ENCODE results near the gene SALL1. TPM values are rescaled to one million over a fixed set of nuclear protein-coding genes. Genes with fewer than 3 reads are reported as not detected.

The SALL1 gene
- total and polyA plus RNA-seq, 9 of the 15 experiments (the other 6 are each of a cell fraction or from before 2014, with no cell fraction given) = not detected

GRCh38 chr16:51153577-51154031 is 2.5 kb upstream of the SALL1 start:
- CTCF ChIA-PET (ENCODE audit: low intra/inter-chr PET ratio) = no interaction called here
- Histone ChIP-seq H3K4me2 (ENCODE audit: insufficient read depth, low read length) (no peak overlapping the region), H3K9me1 (ENCODE audit: control insufficient read depth, insufficient read depth, low read length) (no peaks in the 10 kb centered on the region), H3K4me3 (no peak overlapping the region), H3K9me3 (replicated peaks; ENCODE audit: control insufficient read depth, insufficient read depth, low read depth, low read length) (no peaks in the 10 kb centered on the region), H3K79me2 (ENCODE audit: control insufficient read depth, insufficient read depth, low read length) (no peaks in the 10 kb centered on the region), H3K27me3 (ENCODE audit: control insufficient read depth in 2 of 2, insufficient read depth in 2 of 2, low read length in 2 of 2) (peaks cover 0 to 23% of the 10 kb centered on the region in 2 experiments; a peak in 1 of 5 replicates), H3K27ac (ENCODE audit: extremely low read depth, low read depth, low read length) (no peak overlapping the region), H3K36me3 (ENCODE audit: control insufficient read depth, insufficient read depth, low read length) (no peaks in the 10 kb centered on the region), H3K9ac (ENCODE audit: insufficient read depth in 1 of 2, low read depth in 2 of 2, low read length in 2 of 2) (no peak overlapping the region), H2AFZ (ENCODE audit: low read depth, low read length) (no peak overlapping the region), H3K4me1 (replicated peaks in 1 of 2; ENCODE audit: control insufficient read depth in 2 of 2, insufficient read depth in 2 of 2, low read length in 2 of 2) (no peaks in the 10 kb centered on the region; a peak in 1 of 5 replicates), H4K20me1 (replicated peaks; ENCODE audit: control insufficient read depth, insufficient read depth, low read length) (no peaks in the 10 kb centered on the region)
- WGBS (ENCODE audit: insufficient coverage, low coverage, missing lambda C conversion rate) = 36% methylated on average over 30 of the region's 32 CpGs
- no TSS peak for BruUV-seq (replicated peaks)
- ATAC-seq (no peak), DNase-seq (ENCODE audit: extremely low read depth in 1 of 4, low spot score in 3 of 4) (no peak), FAIRE-seq (no peak)
- in situ Hi-C loops (cut with MboI) = no loop called here
- POLR2A ChIA-PET = no interaction called here
- TF ChIP-seq TAF7 (tag; IDR thresholded peaks at IDR 0.05) = no peak
- TF ChIP-seq NFXL1 (CRISPR knock-in tag; IDR thresholded peaks at IDR 0.05) = no peak
- TF ChIP-seq RBM34 (IDR thresholded peaks at IDR 0.05; ENCODE audit: borderline replicate concordance, insufficient read depth, low read length) = no peak
- intact Hi-C loops (cut with micrococcal nuclease) = no loop called here

DNA sequence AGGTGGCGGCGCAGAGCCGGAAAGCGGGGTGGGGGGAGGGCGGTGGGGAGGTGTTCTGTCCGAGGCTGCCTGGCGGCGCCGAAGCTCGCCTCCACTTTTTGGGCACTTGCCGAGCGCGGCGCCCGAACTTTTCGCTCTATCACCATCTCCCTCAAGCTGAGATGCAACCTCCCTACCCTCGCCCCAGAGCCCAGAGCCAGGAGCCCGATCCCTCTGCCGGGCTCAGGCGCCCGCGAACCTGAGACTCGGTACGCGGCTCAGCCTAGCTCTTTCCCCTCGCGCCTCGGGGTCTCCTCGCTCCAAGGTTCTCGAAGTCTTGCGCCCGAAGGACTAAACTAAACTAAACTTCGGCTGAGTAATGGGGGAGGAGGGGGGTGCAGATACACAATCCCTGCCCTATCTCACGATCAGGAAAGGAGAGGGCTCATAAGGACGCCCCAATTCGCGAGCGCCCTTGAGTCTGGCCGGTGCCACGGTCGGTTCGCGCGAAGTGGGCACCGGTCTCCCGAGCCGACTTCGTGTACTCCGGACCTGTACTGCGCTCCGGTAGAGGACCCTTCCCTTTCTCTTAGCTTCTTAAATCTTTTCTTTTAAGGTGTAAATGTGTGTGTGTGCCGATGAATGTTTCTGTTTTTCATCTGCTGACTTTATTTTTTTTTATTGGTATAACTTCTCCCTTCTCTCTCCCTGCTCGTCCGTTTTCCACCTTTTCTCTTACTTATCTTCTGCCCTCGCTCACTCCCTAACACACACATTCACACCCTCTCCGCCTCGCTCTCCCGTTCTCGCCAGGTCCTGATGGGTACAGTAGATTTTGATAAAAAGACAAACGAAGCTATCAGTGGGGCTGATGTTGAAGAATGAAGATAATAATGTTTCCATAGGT is 1.9 kb upstream of the SALL1 start:
- Histone ChIP-seq H3K79me2 (ENCODE audit: control insufficient read depth, insufficient read depth, low read length) (no peaks in the 10 kb centered on the region), H3K4me3 (no peak overlapping the region), H4K20me1 (replicated peaks; ENCODE audit: control insufficient read depth, insufficient read depth, low read length) (no peaks in the 10 kb centered on the region), H3K27ac (ENCODE audit: extremely low read depth, low read depth, low read length) (no peak overlapping the region), H3K36me3 (ENCODE audit: control insufficient read depth, insufficient read depth, low read length) (no peaks in the 10 kb centered on the region), H3K9ac (ENCODE audit: insufficient read depth in 1 of 2, low read depth in 2 of 2, low read length in 2 of 2) (no peak overlapping the region), H3K4me1 (replicated peaks in 1 of 2; ENCODE audit: control insufficient read depth in 2 of 2, insufficient read depth in 2 of 2, low read length in 2 of 2) (no peaks in the 10 kb centered on the region; a peak in 1 of 5 replicates), H3K9me1 (ENCODE audit: control insufficient read depth, insufficient read depth, low read length) (no peaks in the 10 kb centered on the region), H3K27me3 (ENCODE audit: control insufficient read depth in 2 of 2, insufficient read depth in 2 of 2, low read length in 2 of 2) (peaks cover 0 to 23% of the 10 kb centered on the region in 2 experiments; a peak in 1 of 5 replicates), H2AFZ (ENCODE audit: low read depth, low read length) (no peak overlapping the region), H3K9me3 (replicated peaks; ENCODE audit: control insufficient read depth, insufficient read depth, low read depth, low read length) (no peaks in the 10 kb centered on the region), H3K4me2 (ENCODE audit: insufficient read depth, low read length) (no peak overlapping the region)
- WGBS (ENCODE audit: insufficient coverage, low coverage, missing lambda C conversion rate) = 42% methylated on average over 30 of the region's 60 CpGs
- no peak for FAIRE-seq
- no peak for ATAC-seq
- in situ Hi-C loops (cut with MboI) (no loop called here), intact Hi-C loops (cut with micrococcal nuclease) (no loop called here)
- no TSS peak for BruUV-seq (replicated peaks)
- ChIA-PET CTCF (ENCODE audit: low intra/inter-chr PET ratio) (no interaction called here), POLR2A (no interaction called here)
- TF ChIP-seq RB1 (IDR thresholded peaks at IDR 0.05; ENCODE audit: low read depth) (no peak), FOS (IDR thresholded peaks at IDR 0.05; ENCODE audit: extremely low read depth, insufficient read length) (no peak)
- DNase-seq (ENCODE audit: extremely low read depth in 1 of 4, low spot score in 3 of 4) = no peak

Measured in K562 (cell line).